Keratinocyte (primary cell): ENCODE measurements around the gene PPP4R4.
"Not testable (repeated sequence)": the region's sequence is repeated elsewhere in the genome, so short reads cannot be mapped to it uniquely, and the experiment has no call there.

Experiments used
- CTCF ChIP-seq, 3 experiments: IDR thresholded peaks in 1 of 3; conservative IDR thresholded peaks in 1 of 3; optimal IDR thresholded peaks in 1 of 3; 2 replicates in 2 of 3; 3 replicates in 1 of 3; pipeline versions ENCODE3 to v1.5.1; 2011; ENCODE audit warnings: low read length in 3 of 3, mild to moderate bottlenecking in 3 of 3, moderate library complexity in 2 of 3, control low read depth in 1 of 3, inconsistent platforms in 1 of 3; ENCODE audit not compliant: insufficient read depth in 2 of 3; ENCODE audit errors: extremely low read depth in 1 of 3
- EZH2 ChIP-seq: IDR thresholded peaks from one replicate; pipeline ENCODE4 v1.6.1; 2012; ENCODE audit warnings: inconsistent platforms, mild to moderate bottlenecking, low read length, moderate library complexity

- TF ChIP-seq CTCF (optimal IDR thresholded peaks at IDR 0.05 in 1 of 3, IDR thresholded peaks at IDR 0.05 in 1 of 3, conservative IDR thresholded peaks at IDR 0.05 in 1 of 3; ENCODE audit: extremely low read depth in 1 of 3, insufficient read depth in 2 of 3, low read length in 3 of 3); EZH2: not testable (repeated sequence)
Measured at GRCh38 chr14:94156143-94156542, 18.0 kb upstream of the PPP4R4 start.
